Karpas-422 (cell line): ENCODE data around the gene ZNF484. TPM values are rescaled to one million over a fixed set of nuclear protein-coding genes. Genes with fewer than 3 reads are reported as not detected.
A peak's percentile ranks its signal among the peaks of the same experiment; 100 is the strongest.
"Not testable (repeated sequence)": the region's sequence is repeated elsewhere in the genome, so short reads cannot be mapped to it uniquely, and the experiment has no call there.

Source experiments
- DNase-seq: peaks from one replicate; pipeline ENCODE4 v3.0.0-alpha.2; 2015
- H2AFZ ChIP-seq: fragments of 200-600 bp; sonication (generic); 2 replicates; pipeline ENCODE4 v1.6.1; 2014; ENCODE audit warnings: antibody characterized with exemption, low read length, mixed read lengths
- H3K27ac ChIP-seq: fragments of 200-600 bp; sonication (generic); 2 replicates; pipeline ENCODE4 v1.5.1; 2014; ENCODE audit warnings: mild to moderate bottlenecking, low read length, moderate library complexity
- H3K27me3 ChIP-seq: fragments of 200-600 bp; sonication (generic); 2 replicates; pipeline ENCODE4 v1.6.1; 2014; ENCODE audit warnings: low read length, mixed read lengths
- H3K36me3 ChIP-seq: fragments of 200-600 bp; sonication (generic); 2 replicates; pipeline ENCODE4 v1.6.1; 2014; ENCODE audit warnings: low read length, mixed read lengths; ENCODE audit not compliant: insufficient read depth
- H3K4me1 ChIP-seq: fragments of 200-600 bp; sonication (generic); 2 replicates; pipeline ENCODE4 v1.6.1; 2014; ENCODE audit warnings: mild to moderate bottlenecking, low read length, mixed read lengths
- H3K4me2 ChIP-seq: fragments of 200-600 bp; sonication (generic); 2 replicates; pipeline ENCODE4 v1.6.1; 2014; ENCODE audit warnings: low read length, low read depth, mild to moderate bottlenecking; ENCODE audit not compliant: poor library complexity, severe bottlenecking
- H3K4me3 ChIP-seq: fragments of 200-600 bp; sonication (generic); 2 replicates; pipeline ENCODE4 v1.5.1; 2014; ENCODE audit warnings: mild to moderate bottlenecking, antibody characterized with exemption, low read length, mixed read lengths
- H3K79me2 ChIP-seq: fragments of 200-600 bp; sonication (generic); 2 replicates; pipeline ENCODE4 v1.6.1; 2014; ENCODE audit warnings: mild to moderate bottlenecking, low read length, mixed read lengths
- H3K9ac ChIP-seq: fragments of 200-600 bp; sonication (generic); 2 replicates; pipeline ENCODE4 v1.6.0; 2014; ENCODE audit warnings: low read length
- H3K9me2 ChIP-seq: fragments of 200-600 bp; sonication (generic), shearing (Covaris generic); replicated peaks from 2 replicates; pipeline ENCODE4 v1.6.0; 2014; ENCODE audit warnings: mild to moderate bottlenecking, low read length, moderate library complexity; ENCODE audit not compliant: insufficient read depth
- H3K9me3 ChIP-seq: fragments of 300-700, 200-600 bp; sonication (generic); 2 replicates; pipeline ENCODE4 v1.6.1; 2014; ENCODE audit warnings: low read length, mixed read lengths
- H4K20me1 ChIP-seq: fragments of 200-600 bp; sonication (generic); 2 replicates; pipeline ENCODE4 v1.6.1; 2014; ENCODE audit warnings: mild to moderate bottlenecking, antibody characterized with exemption, low read length, low read depth; ENCODE audit not compliant: insufficient read depth
- total RNA-seq: library from RNA; depleted of rRNA; stranded (reverse); fragments of >200 nt; shearing (Covaris generic); gene quantifications from 2 replicates; pipeline ENCODE4 v1.2.3, GENCODE V29; 2014; ENCODE audit warnings: low replicate concordance

ZNF484 gene
- total RNA-seq, 1 experiment from 2014 or later, result 17.3 TPM

DNA sequence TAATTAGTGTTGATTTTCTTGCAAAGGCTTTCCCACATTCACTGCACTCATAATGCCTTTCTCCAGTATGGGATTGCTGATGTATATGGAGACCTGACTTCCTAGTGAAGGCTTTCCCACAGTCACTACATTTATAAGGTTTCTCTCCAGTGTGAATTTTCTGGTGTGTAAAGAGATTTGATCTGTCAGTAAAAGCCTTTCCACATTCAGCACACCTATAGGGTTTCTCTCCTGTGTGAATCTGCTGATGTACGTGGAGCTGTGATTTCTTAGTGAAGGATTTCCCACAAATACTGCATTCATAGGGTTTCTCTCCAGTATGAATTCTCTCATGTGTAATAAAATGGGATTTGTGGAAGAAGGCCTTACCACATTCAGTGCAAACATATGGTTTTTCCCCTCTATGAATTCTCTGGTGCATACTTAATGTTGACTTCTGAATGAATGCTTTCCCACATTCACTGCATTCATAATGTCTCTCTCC is 31.1 kb downstream of the ZNF484 start:
- no peak overlapping the region for H3K4me2 ChIP-seq
- no peak overlapping the region for H3K27ac ChIP-seq
- H3K27me3 ChIP-seq, result no peaks in the 10 kb centered on the region
- H3K4me3 ChIP-seq, result no peak overlapping the region
- no peaks in the 10 kb centered on the region for H4K20me1 ChIP-seq
- no peaks in the 10 kb centered on the region for H3K4me1 ChIP-seq
- H3K9me3 ChIP-seq, result peaks cover 61% of the 10 kb centered on the region
- no peak overlapping the region for H2AFZ ChIP-seq
- H3K36me3 ChIP-seq, result peaks cover 79% of the 10 kb centered on the region
- no peak overlapping the region for H3K9ac ChIP-seq
- no peaks in the 10 kb centered on the region for H3K9me2 ChIP-seq
- no peak for DNase-seq
- H3K79me2 ChIP-seq, result 0 out of 2 replicates have a peak, but pooled peaks cover 3% of the 10 kb centered on the region

- not testable (repeated sequence) for H3K27ac ChIP-seq, H4K20me1 ChIP-seq, H2AFZ ChIP-seq, H3K9ac ChIP-seq, H3K4me2 ChIP-seq, H3K79me2 ChIP-seq, H3K4me3 ChIP-seq, DNase-seq, H3K9me2 ChIP-seq, H3K36me3 ChIP-seq, H3K27me3 ChIP-seq, H3K9me3 ChIP-seq, H3K4me1 ChIP-seq
Observed at GRCh38 chr9:92838411-92838810, 39.4 kb downstream of the ZNF484 start.

DNA sequence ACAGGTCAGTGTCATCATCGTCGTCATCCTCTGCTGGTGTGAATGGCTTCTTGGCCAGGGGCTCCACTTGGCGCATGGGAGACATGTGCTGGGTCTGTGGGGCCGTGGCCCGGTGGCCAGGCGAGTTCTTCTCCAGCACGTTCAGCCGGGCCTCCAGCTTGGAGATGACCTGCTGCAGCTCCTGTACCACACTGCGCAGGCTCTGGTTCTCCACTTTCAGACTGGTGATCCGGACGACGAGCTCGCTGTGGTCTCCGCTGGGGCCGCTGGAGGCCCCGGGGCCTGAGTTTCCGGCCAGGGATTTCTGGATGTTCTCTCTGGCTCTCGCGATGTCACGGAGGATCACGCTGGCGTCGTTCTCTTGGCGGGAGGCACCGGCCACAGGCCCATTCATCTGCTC is 40.6 kb downstream of the ZNF484 start:
- no peak overlapping the region for H2AFZ ChIP-seq
- no peak for DNase-seq
- no peak overlapping the region for H3K4me2 ChIP-seq
- H3K9me3 ChIP-seq, result peaks cover 3% of the 10 kb centered on the region; the same call in 1 of the 2 replicates
- no peaks in the 10 kb centered on the region for H3K9me2 ChIP-seq
- H3K27me3 ChIP-seq, result no peaks in the 10 kb centered on the region
- H3K4me3 ChIP-seq, result no peak overlapping the region
- no peak overlapping the region for H3K27ac ChIP-seq
- H3K4me1 ChIP-seq, result no peaks in the 10 kb centered on the region
- no peaks in the 10 kb centered on the region for H3K79me2 ChIP-seq
- H3K9ac ChIP-seq, result no peak overlapping the region
- no peaks in the 10 kb centered on the region for H3K36me3 ChIP-seq
- no peaks in the 10 kb centered on the region for H4K20me1 ChIP-seq

GRCh38 chr9:92829420-92829819 is 48.4 kb downstream of the ZNF484 start:
- Histone ChIP-seq H2AFZ (no peak overlapping the region), H3K9me2 (no peaks in the 10 kb centered on the region)
- DNase-seq, result no peak

GRCh38 chr9:92825065-92825464 is 52.8 kb downstream of the ZNF484 start:
- H3K4me2 ChIP-seq, H3K4me1 ChIP-seq, H3K36me3 ChIP-seq, H3K4me3 ChIP-seq, H3K9me2 ChIP-seq, H3K27me3 ChIP-seq, H3K9me3 ChIP-seq, H3K79me2 ChIP-seq, H4K20me1 ChIP-seq, H3K27ac ChIP-seq, H3K9ac ChIP-seq, H2AFZ ChIP-seq, DNase-seq: not testable (repeated sequence)

More at GRCh38 chr9:92829420-92829819, 48.4 kb downstream of the ZNF484 start:
- Histone ChIP-seq H3K4me3 (no peak overlapping the region), H3K4me1 (peaks cover 10% of the 10 kb centered on the region), H3K27me3 (no peaks in the 10 kb centered on the region), H3K27ac (no peak overlapping the region), H3K9me3 (no peaks in the 10 kb centered on the region), H3K36me3 (no peaks in the 10 kb centered on the region), H3K4me2 (peak overlapping the region; percentile 46), H3K9ac (no peak overlapping the region), H4K20me1 (no peaks in the 10 kb centered on the region), H3K79me2 (no peaks in the 10 kb centered on the region)

- Histone ChIP-seq H3K4me2 (no peak overlapping the region), H3K4me1 (0 out of 2 replicates have a peak, but pooled peaks cover 3% of the 10 kb centered on the region), H4K20me1 (no peaks in the 10 kb centered on the region), H3K79me2 (no peaks in the 10 kb centered on the region), H3K9ac (no peak overlapping the region), H3K9me3 (no peaks in the 10 kb centered on the region), H2AFZ (no peak overlapping the region), H3K9me2 (no peaks in the 10 kb centered on the region), H3K27ac (no peak overlapping the region), H3K36me3 (no peaks in the 10 kb centered on the region), H3K4me3 (no peak overlapping the region), H3K27me3 (no peaks in the 10 kb centered on the region)
- no peak for DNase-seq
Observed at GRCh38 chr9:92820964-92821363, 56.9 kb downstream of the ZNF484 start.

DNA sequence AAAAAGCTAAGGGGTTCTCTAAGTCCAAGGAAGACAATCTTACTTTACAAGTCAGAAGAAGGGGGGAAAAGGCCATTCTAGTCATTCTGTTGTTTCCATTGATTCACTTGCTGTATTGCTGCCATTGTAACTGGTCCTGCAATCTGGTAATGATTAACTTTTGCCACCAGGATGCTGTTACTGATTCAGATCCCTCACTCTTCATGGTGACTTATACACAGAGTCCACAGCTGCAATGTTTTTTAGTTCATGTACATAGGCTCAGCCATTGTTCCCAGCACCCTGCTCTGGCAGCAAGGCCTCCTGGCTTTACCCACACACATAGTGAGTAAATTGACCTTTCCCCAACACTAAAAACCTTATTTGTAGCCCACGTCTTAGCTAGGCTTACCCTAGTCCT is 57.9 kb downstream of the ZNF484 start:
- not testable (repeated sequence) for H2AFZ ChIP-seq, H3K9me2 ChIP-seq, H3K4me3 ChIP-seq, H3K9ac ChIP-seq, H4K20me1 ChIP-seq, H3K4me1 ChIP-seq, DNase-seq, H3K4me2 ChIP-seq, H3K9me3 ChIP-seq, H3K36me3 ChIP-seq, H3K79me2 ChIP-seq, H3K27ac ChIP-seq, H3K27me3 ChIP-seq

- H3K4me2 ChIP-seq, DNase-seq, H3K36me3 ChIP-seq, H3K4me1 ChIP-seq, H3K9ac ChIP-seq, H3K79me2 ChIP-seq, H3K4me3 ChIP-seq, H2AFZ ChIP-seq, H3K9me2 ChIP-seq, H3K27ac ChIP-seq, H3K27me3 ChIP-seq, H4K20me1 ChIP-seq, H3K9me3 ChIP-seq: not testable (repeated sequence)
Observed at GRCh38 chr9:92809629-92810326, 68.1 kb downstream of the ZNF484 start.
